ENCODE data around the gene DPP6.
"Not testable (repeated sequence)": the region's sequence is repeated elsewhere in the genome, so short reads cannot be mapped to it uniquely, and the experiment has no call there.

DPP6 gene

DNA sequence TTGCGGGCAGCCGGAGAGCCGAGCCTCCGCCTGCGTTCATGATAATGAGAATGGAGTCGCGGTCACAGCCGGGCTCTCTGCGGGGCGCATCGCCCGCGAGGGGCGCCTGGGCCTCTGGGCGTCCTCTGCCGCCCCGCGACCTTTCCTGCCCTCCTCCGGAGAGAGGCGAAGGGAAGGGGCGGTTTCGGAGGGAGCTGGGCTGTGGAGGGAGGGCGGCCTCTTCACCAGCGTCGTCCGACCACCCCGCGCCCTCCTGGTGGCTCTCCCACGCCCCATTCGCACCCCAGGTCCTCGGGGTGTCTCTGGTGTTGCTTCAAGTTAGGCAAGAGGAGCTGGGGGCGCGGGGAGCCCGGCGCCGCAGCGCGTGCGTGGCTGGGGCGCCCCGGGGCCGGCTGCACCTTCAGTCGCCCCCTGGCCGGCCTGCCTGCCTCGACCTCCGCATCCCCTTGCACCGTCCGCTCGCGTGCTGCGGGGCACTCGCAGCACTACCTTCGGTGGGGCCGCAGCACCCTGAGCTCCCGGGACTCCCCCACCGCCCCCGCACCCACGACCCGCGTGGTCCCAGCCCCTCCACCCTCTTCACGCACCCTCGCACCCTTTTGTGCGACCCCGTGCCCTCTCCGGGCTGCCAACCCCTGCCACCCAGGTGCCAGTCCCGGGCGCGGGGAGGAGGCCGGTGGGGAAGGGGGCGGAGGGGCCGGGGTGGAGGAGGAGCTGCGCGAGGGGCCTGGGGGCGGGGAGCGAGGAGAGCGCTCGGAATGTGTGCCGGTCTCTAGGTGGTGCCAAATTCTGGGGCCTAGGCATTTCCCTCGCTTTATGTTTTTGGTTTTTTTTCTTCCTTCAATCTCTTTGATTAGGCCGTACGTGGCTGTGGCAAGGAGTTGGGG, at the start of gene DPP6:
Gene DPP6 (plus strand): TSS at position 756 of the 887 bp plus-strand sequence.
- DNase-seq, result not testable (repeated sequence)

DNA sequence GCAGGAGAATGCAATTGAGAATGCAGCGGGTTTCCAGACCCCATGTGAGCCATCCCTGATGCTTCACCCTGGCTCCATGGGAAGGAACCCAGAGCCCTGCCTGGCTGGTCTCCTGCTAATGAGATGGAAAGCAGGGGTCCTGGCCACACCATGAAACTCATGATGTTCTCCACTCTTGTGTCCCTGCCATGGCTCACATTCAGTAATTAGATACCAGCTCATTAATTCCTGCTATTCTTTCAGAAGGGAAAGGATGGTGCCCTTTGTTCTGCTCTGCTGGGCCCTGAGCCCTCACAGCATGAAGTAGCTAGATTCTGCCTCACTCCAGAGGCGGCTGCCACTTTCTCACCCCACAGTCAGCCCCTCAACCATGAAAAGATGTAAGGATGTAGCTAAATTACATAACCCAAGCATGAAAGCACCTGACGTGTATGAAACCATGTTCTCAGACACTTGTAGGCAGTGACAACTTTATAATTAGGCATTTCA, 42.7 kb upstream of the DPP6 start:
- not testable (repeated sequence) for DNase-seq

DNA sequence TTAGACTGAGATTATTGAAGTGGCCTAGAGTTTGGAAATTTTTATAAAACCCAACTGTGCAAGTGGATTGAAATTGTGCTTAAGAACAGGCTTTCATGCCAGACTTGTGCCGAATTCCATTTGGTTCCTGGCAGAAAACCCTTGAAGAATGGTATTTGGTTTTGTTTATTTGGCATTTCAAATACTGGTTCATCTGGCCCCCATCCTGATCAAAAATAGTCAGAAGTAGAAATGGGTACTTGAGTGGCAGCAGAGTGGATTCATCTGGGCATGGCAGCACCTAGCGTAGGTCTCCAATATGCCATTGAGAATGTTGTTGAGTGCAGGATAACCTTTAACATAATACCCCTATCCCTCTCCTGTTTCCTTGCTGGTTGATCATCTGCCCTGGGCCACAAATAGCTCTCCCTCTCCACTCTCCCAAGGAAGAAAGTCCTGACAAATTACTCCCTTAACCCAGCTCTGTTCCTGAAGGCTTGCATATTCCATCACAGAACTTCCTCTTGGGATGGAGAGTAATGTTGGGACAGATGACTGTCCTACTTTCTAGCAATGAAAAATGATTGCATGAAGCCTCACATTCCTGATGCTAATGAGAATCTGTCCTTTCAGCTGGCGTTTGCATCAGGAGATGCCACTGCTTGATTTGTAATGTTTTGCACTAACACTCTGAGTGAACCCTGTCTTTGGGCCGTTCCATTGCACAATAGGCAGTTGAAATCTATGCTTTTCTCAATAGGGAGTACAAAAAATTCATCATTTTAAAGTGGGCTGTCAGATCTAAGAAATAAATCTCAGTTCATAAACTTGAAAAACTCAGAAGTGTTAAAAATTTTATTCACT, 41.3 kb upstream of the DPP6 start:
- DNase-seq, result not testable (repeated sequence)

DNA sequence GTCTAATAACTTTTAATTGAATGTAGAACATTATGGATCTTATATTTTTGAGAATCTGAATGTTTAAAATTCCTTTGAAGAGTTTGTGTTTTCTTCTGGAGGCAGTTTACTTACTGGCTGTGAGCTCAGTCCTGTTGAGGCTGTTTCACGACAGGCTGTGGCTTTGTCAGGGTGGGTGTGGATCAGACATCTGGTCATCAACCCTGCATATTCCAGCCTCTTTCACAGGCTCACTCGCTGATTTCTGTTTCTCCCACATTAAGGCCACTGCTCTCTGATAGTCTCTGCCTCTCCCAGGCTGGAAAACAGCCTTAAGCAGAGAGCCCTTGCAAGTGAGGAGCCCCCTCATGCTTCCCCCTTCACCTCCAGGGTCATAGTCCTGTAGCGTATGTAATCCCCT, 39.4 kb upstream of the DPP6 start:
- DNase-seq, result not testable (repeated sequence)

DNA sequence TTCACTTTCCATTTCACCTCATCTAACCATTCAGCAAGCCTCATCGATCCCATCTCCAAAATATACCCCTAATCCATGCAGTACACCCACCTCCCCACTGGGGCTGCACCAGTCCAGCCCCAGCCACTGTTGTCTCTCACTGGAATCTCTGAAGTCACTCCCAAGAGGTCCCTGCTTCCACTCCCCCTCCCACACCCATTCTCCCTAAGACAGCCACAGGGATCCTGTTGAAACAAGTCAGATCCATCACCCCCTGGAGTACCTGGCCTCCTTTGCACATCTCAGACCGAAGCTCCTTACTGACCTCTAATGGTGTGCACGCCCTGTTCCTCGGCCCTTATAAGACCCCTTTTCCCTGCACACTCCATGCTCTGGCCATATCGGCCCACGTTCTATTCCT, 36.6 kb upstream of the DPP6 start:
- not testable (repeated sequence) for DNase-seq

DNA sequence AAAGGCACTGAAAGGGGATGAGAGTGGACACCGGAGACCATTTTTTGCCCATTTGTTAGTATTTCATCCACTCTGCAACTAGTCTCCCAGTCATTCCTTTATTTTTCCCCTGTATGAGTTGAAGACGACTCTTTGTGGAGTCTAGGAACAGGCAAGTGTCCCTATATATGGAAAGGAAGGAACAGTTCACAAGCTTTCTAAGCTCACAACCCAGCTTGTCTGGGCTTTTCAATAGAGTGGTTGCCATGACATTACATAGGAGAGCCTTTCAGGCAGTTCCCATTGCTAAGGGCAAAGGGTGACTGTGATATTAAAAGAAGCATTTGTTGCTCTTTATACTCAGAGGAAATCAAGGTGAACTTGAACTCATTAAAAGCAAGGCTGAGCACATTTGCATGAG, 33.8 kb upstream of the DPP6 start:
- not testable (repeated sequence) for DNase-seq

DNA sequence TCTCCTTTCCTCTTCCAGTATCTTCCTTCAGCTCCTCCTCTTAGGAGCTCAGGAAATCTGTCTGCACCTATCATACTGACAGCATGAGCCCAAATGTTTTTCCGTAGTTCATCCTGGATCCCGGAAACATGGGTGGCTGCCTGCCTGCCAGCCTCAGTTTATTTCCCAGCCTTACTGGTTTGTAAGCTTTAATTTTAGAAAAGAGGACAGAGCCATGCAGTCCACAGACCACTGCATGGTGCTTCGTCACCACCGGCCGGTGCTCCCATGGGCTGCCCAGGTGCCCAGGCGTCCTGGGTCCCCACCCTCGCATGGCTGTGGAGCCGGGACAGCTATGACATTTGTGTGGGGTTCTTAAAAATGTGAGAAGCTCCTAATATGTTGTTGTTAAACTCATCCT, 24.4 kb upstream of the DPP6 start:
- not testable (repeated sequence) for DNase-seq

DNA sequence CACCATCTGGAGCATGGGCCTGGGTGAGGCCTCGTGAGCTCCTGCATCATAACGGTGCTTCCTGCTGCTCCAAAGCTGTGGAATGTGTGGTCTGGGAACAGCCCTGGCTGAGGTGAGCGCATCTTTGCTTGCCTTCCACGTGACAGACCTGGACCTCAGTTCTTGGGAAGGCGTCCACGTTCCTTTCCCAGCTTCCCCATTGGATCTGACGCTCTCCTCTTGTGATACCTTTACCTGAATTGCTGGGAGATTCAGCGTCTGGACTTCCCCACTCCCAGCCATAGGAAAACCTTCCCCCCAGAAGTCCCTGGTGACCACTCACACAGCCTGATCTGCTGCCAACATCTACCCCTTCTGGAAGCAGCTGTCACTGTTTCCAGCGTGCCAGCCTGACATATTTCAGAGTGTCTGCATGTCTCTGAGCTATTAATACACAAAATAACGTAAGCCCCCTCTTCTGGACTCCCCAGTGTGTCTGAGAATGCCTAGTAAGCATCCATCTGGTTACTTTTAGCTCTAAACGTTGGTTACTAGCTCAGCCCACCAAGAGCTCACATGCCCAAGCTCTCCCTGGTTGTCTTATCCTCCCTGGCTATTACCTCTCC, 21.6 kb upstream of the DPP6 start:
- not testable (repeated sequence) for DNase-seq

DNA sequence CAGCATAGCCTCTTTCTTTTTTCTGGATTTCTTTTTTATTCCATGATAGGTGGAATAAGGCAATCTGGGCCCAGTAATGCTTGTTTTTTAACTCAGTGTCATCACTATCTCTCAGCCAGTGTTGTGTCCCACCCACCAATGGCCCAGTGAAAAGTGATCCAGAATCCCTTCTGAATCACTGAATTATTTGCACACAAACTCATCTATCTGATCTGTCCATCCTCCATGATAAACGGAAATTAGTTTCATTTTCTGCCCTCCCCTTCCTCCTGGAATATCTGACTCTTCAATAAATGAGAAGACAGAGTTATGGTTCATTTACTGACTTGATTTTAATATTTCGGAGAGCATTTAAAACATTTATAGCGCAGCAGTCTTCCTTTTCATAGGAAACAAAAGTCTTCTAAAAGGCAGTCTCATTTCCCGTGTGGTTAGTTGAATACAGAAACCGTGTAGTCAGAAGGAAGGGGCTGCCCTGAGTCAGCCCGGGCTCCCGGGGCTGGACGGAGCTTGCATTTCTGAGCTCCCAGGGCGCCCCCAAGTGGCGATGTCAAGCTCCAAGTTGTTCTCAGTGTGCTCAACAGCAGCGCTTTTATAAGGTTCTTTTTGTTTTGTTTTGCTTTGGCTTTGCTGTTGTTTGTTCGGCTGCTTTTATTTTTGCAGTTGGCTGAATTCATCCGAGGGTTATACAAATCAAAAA, 12.6 kb upstream of the DPP6 start:
- not testable (repeated sequence) for DNase-seq

DNA sequence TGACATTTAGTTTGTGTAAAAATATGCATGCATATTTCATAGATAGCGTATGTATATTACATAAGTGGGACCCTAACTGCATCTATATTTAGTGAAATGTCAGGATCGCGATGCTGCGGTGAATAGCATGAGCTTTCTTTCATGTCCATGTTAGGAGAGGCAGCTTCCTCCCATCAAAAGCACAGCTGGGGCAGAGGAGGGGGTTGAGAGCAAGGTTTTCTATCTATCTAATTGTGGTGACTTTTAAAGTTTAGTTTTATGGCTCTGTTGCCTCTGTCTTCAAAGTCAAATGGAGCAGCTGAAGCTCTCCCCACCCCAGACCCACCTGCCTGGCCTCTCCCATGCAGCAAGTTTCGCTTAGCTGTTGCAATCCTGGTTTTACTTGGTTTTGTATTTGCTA, 1.8 kb upstream of the DPP6 start:
- DNase-seq, result not testable (repeated sequence)

DNA sequence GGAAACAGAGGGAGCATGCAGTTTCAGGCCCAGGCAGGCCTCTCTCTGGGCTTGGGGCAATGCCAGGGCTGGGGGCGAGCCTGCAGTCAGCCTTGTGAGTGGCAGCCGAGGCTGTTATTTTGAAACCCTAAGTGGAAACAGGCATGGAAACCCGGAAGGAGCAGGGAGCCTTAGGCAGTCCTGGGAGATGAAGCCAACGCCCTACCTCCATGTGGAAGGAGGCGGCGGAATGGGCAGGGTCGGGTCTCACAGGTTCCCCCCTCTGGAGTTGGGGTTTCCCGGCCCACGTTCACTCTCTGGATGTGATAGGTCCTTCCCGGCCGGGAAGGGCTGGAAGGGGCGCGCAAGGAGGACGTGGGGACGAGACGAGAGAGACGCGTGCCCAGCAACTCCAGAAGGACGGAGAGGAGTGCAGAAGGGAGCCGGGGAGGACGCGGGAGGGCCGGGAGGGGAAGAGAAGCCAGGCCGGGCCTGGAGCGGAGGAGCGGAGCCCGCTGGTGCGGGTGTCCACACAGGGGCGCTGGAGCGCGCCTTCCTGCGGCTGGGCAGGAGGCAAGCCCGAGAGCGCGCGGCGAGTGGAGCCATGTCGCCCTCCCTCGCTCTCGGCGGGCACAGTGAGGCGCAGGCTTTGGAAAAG, 1.1 kb upstream of the DPP6 start:
- not testable (repeated sequence) for DNase-seq

DNA sequence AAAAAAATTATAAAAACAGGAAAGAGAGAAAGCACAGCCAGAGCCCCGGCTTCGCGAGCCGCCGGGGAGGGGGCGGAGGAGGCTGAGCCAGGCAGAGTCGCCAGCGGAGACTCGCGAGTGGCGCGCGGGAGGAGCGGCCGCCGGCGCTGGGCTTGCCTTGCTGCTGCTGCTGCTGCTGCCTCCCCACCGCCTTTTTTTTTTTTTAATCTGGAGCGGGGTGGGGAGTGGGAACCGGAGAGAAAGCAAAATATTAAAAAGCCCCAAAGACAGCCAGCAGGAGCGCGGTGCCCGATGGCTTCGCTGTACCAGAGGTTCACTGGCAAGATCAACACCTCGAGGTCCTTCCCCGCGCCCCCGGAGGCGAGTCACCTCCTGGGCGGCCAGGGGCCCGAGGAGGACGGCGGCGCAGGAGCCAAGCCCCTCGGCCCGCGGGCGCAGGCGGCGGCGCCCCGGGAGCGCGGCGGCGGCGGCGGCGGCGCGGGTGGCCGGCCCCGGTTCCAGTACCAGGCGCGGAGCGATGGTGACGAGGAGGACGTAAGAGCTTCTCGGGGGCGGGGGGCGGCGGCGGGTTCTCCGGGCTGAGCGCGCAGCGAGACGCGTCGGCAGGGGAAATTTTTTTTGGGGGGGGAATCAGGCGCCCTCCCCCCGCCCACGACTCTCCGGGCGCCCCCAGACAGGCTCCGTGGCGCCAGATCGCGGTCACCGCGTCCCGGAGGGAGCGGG, 493 bp downstream of the DPP6 start:
- not testable (repeated sequence) for DNase-seq

DNA sequence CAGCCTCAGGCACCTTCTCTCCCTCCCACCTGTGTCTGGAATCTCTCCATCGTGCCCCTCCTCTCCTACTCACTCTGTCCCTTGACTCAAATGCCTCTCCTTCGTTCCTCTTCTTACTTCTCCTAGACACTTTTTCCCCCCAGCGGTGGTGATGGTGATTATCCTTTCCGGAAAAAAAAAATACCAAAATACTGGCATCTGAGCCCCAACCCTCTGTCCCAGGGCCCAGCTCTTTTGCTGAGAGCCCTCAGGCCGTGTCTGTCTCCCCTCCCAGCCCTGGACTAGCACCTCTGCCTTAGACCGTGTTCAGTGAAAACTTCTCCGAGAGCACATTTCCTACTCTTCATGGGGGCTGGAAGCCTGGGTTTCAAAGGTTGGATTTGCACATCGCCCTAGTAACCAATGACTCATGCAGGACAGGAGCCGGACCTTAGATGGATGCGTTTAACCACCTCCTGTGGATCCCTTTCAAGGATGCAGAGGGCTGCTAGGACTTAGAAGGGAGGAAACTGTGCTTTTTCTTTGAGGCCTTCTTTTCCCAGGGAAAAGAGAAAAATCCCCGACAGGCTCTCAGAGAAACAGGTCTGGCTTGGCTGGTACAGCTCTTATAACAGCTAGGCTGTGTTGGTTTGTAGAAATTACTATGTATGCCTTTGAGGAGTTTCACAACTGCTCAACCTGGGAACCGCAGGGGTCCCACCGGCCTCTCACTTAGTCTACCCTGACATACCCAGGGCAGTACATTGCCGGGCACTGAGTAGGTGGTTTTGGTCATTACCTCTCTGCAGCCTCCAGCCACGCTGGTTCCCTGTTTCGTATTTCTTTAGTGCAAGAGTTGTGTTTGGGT, 1.5 kb downstream of the DPP6 start:
- DNase-seq, result not testable (repeated sequence)

DNA sequence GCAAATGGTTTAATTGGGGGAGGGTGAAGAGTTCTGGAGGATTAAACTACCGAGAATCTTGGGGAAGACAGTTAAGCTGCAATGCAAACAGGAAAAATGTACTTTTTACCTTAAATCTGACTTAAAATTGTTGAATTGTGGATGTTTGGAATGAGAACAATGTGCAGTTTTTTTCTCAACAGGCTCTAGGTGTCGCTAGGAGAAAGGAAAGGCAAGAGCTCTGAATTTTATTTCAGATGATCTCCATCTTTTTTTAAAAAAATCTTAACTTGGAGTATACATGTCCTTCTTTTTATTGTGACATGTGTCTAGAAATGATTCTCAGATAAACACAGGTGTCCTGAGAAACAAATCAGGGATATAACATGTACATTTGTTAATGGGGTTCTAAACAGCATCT, 2.5 kb downstream of the DPP6 start:
- DNase-seq, result not testable (repeated sequence)

DNA sequence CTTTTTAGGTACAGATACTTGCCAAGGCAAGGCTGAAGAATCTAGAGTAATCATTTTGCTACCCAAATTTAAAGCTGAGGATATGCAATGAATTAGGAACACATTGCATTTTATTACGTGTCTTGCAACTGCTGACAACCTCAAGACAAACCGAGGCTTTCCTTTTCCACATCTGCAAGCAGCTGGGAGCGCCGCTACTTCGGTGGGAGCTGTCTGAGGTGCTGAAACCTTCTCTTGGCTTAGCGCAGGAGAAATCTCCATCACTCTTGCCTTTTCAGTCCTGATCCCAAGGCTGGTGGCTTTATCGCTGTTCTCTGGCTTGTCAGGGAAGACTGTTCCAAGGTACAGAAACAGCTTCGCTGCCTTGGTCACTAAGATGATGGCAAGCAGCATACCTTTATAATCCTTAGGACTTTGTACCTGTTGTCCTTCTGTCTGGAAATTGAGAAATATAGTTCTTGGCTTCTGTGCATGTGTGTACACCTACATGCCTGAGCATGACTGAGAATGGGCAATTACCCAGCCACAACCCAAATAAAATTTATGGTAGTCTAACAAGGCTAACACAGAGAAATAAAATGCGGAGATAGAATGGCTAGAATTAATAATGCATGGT, 3.4 kb downstream of the DPP6 start:
- DNase-seq, result not testable (repeated sequence)

DNA sequence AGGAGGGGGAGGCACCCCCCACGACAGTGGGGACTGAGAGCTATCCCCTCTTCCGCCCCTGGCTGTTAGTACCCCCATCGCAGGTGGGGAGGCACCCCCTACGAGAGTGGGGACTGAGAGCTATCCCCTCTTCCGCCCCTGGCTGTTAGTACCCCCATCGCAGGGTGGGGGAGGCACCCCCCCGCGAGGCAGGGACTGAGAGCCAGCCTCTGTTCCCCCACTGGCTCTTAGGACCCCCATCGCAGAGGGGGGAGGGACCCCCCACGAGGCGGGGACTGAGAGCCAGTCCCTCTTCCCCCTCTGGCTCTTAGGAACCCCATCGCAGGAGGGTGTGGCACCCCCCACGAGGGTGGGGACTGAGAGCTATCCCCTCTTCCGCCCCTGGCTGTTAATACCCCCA, 6.6 kb downstream of the DPP6 start:
- DNase-seq, result not testable (repeated sequence)

DNA sequence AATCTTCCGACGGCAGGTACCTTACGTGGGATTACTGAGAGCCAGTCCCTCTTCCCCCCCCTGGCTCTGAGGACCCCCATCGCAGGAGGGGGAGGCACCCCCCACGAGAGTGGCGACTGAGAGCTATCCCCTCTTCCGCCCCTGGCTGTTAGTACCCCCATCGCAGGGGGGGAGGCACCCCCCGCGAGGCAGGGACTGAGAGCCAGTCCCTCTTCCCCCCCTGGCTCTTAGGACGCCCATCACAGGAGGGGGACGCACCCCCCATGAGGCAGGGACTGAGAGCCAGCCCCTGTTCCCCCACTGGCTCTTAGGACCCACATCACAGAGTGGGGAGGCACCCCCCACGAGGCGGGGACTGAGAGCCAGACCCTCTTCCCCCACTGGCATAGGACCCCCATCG, 8.4 kb downstream of the DPP6 start:
- DNase-seq, result not testable (repeated sequence)

DNA sequence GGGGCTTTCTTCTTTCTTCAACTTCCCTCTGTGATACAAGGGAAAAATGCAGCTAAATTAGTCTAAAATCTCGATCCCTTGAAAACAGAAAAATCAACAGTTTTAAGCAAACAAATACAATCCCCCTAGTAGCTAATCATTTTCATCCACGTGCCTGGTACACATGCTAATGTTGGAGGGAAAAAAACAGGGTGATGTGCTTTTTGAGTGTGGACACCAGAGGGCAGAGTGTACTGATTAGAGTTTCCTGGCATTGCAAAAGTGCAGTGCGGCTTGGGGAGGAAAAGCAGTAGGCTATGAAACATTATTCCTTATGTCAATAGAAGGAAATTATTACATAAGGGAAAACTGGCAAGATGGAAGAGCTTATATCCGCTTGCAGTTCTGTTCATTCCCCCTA, 19.6 kb downstream of the DPP6 start:
- DNase-seq, result peak; percentile 45

DNA sequence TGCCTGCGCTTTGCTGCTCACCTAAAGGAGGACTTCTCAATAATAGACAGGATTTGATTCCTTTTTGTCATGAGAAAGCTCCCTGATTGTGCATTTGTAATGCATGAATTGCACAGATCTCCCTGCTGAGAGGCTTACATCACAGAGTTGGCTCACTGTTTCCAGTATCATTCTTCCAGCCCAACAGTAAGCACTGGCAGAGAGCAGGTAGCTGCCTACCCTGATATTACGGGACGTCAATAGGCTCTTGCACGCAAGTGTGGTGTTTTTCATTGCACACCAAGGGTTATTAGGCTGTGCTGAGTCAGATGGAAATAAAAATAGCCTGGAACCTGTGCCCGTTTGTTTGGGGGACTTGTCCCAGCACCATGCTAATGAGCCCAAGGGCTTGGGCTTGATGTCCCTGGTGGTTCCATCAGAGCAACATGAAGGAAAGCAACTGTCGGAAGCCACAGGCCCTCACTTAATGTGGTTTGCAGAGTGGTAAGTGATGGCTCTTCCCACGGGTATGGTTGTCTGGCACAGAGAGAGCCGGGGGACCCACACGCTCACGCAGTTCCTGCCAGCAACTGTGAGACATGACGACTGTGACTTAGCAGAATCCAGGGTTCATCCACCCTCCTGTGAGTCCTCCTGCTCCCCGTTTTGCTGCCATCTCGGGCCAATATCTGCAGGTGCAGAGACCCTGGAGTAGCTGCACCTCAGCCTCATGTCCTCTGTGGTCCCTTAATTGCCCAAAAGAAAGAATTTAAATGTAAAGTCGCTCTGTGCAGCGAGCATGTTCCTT, 20.4 kb downstream of the DPP6 start:
- not testable (repeated sequence) for DNase-seq
